Activated T-cell treated with anti-CD3 and anti-CD28 coated beads, Interleukin-2, amount 50 U/mL, for 1 hour (primary cell): ENCODE measurements around the gene TSPAN9.

Source experiments
- DNase-seq: peaks from one replicate; pipeline ENCODE4 v3.0.0-alpha.2; 2020

Gene TSPAN9

GRCh38 chr12:3257411-3257810 lies 180.2 kb downstream of the TSPAN9 start:
- DNase-seq: no peak

- no peak for DNase-seq
Measured at GRCh38 chr12:3259973-3260372, 182.8 kb downstream of the TSPAN9 start.

GRCh38 chr12:3261782-3262359 lies 184.7 kb downstream of the TSPAN9 start:
- no peak for DNase-seq

- no peak for DNase-seq
Measured at GRCh38 chr12:3262470-3262869, 185.3 kb downstream of the TSPAN9 start.

- DNase-seq: no peak
Measured at GRCh38 chr12:3263282-3263681, 186.1 kb downstream of the TSPAN9 start.

- no peak for DNase-seq
Measured at GRCh38 chr12:3263939-3264922, 187.1 kb downstream of the TSPAN9 start.

- DNase-seq: no peak
Measured at GRCh38 chr12:3265406-3265805, 188.2 kb downstream of the TSPAN9 start.

GRCh38 chr12:3266638-3267037 lies 189.5 kb downstream of the TSPAN9 start:
- no peak for DNase-seq

GRCh38 chr12:3267690-3268089 lies 190.5 kb downstream of the TSPAN9 start:
- no peak for DNase-seq

GRCh38 chr12:3269594-3269993 lies 192.4 kb downstream of the TSPAN9 start:
- no peak for DNase-seq

GRCh38 chr12:3271146-3271545 lies 194.0 kb downstream of the TSPAN9 start:
- DNase-seq: no peak

- no peak for DNase-seq
Measured at GRCh38 chr12:3271639-3272038, 194.5 kb downstream of the TSPAN9 start.

- DNase-seq: no peak
Measured at GRCh38 chr12:3272958-3273357, 195.8 kb downstream of the TSPAN9 start.

- DNase-seq: no peak
Measured at GRCh38 chr12:3273409-3273853, 196.3 kb downstream of the TSPAN9 start.

- no peak for DNase-seq
Measured at GRCh38 chr12:3274664-3275063, 197.5 kb downstream of the TSPAN9 start.

- peak; percentile 75 for DNase-seq
Measured at GRCh38 chr12:3275171-3276041, 198.2 kb downstream of the TSPAN9 start.

- no peak for DNase-seq
Measured at GRCh38 chr12:3276226-3276625, 199.0 kb downstream of the TSPAN9 start.

- no peak for DNase-seq
Measured at GRCh38 chr12:3277306-3277943, 200.2 kb downstream of the TSPAN9 start.

GRCh38 chr12:3278681-3279414 lies 201.7 kb downstream of the TSPAN9 start:
- DNase-seq: no peak

GRCh38 chr12:3279415-3279780 lies 202.2 kb downstream of the TSPAN9 start:
- no peak for DNase-seq

- no peak for DNase-seq
Measured at GRCh38 chr12:3279832-3280231, 202.7 kb downstream of the TSPAN9 start.

GRCh38 chr12:3280967-3281366 lies 203.8 kb downstream of the TSPAN9 start:
- no peak for DNase-seq
